HEK293 (cell line): Measurements from ENCODE around the gene PVALEF.

Experiments
- CTCF ChIP-seq: fragments of 450-650 bp; formaldehyde crosslinking; IDR thresholded peaks from 2 replicates; pipeline ENCODE4 v1.5.1; 2016; ENCODE audit warnings: missing biosample characterization, missing genetic modification characterization
- FEZF1 ChIP-seq: fragments of 450-650 bp; formaldehyde crosslinking; IDR thresholded peaks from 2 replicates; pipeline ENCODE4 v1.5.1; 2016; ENCODE audit warnings: missing biosample characterization, missing genetic modification characterization
- SETDB1 ChIP-seq: IDR thresholded peaks from one replicate; pipeline ENCODE4 v1.6.1; 2017; ENCODE audit warnings: mild to moderate bottlenecking, low read length, moderate library complexity, mixed read lengths; ENCODE audit not compliant: insufficient read length
- ZNF510 ChIP-seq: fragments of 450-650 bp; formaldehyde crosslinking; IDR thresholded peaks from 2 replicates; pipeline ENCODE4 v1.5.1; 2018; ENCODE audit warnings: mild to moderate bottlenecking, missing genetic modification characterization, missing biosample characterization; ENCODE audit not compliant: insufficient replicate concordance
- ZNF624 ChIP-seq: fragments of 450-650 bp; formaldehyde crosslinking; IDR thresholded peaks from 2 replicates; pipeline ENCODE4 v1.5.1; 2017; ENCODE audit warnings: missing biosample characterization, missing genetic modification characterization
- TF ChIP-seq, protein P1 (sequence below): fragments of 450-650 bp; formaldehyde crosslinking; IDR thresholded peaks from 2 replicates; pipeline ENCODE4 v1.5.1; 2016; ENCODE audit warnings: missing biosample characterization, missing genetic modification characterization

- TF ChIP-seq CTCF (no peak), SETDB1 (no peak), ZNF510 (tag by site-specific recombination) (no peak), FEZF1 (tag by site-specific recombination) (no peak), ZNF624 (no peak)
- TF ChIP-seq, protein P1, sequence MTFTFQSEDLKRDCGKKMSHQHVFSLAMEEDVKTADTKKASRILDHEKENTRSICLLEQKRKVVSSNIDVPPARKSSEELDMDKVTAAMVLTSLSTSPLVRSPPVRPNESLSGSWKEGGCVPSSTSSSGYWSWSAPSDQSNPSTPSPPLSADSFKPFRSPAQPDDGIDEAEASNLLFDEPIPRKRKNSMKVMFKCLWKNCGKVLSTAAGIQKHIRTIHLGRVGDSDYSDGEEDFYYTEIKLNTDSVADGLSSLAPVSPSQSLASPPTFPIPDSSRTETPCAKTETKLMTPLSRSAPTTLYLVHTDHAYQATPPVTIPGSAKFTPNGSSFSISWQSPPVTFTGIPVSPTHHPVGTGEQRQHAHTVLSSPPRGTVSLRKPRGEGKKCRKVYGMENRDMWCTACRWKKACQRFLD (tag by site-specific recombination): no peak
Observed at GRCh38 chr17:81170727-81171494, 5.6 kb downstream of the PVALEF start.
